CD4-positive, alpha-beta T cell treated with Interleukin-12 subunit alpha and Interleukin-12 subunit beta, for 1 hour (primary cell): ENCODE measurements around the gene TCP11L2.
"Not testable (repeated sequence)": the region's sequence is repeated elsewhere in the genome, so short reads cannot be mapped to it uniquely, and the experiment has no call there.

ENCODE experiments used
- DNase-seq: peaks from one replicate; pipeline ENCODE4 v3.0.0-alpha.2; 2020

The TCP11L2 gene

GRCh38 chr12:106309671-106310505, 7.4 kb downstream of the TCP11L2 start:
- no peak for DNase-seq

GRCh38 chr12:106310687-106311086, 8.2 kb downstream of the TCP11L2 start:
- DNase-seq: no peak

- no peak for DNase-seq
These were observed 8.6 kb downstream of the TCP11L2 start for GRCh38 chr12:106311139-106311538.

- not testable (repeated sequence) for DNase-seq
These were observed 10.9 kb downstream of the TCP11L2 start for GRCh38 chr12:106313413-106313812.

GRCh38 chr12:106315523-106315922, 13.0 kb downstream of the TCP11L2 start:
- DNase-seq: no peak

- no peak for DNase-seq
These were observed 15.0 kb downstream of the TCP11L2 start for GRCh38 chr12:106317406-106318082.

- DNase-seq: no peak
These were observed 18.8 kb downstream of the TCP11L2 start for GRCh38 chr12:106321139-106321850.

GRCh38 chr12:106323537-106323936, 21.0 kb downstream of the TCP11L2 start:
- no peak for DNase-seq

DNA sequence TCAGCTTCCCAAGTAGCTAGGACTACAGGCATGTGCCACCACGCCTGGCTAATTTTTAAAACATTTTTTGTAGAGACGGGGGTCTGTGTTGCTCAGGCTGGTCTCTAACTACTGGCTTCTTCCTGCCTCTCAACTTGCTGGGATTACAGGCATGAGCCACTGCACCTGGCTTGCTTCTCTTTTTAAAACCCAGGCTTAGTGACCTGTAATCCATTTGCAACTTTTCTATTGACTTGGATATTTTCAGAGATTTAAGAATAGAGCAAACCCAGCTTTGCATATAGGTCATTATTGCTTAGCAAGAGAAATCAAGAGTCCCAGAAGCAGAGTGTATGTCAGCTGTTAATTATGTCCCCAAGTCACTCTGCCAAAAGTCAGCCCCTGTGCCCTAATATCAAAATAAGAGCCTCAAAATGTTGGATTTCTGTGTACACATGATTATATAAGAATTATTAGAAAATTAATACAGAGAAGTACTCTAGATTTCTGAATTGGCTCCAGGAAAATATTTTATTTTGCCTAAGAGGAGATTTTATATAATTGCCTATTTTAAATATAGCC, 24.9 kb downstream of the TCP11L2 start:
- no peak for DNase-seq

- DNase-seq: no peak
These were observed 26.2 kb downstream of the TCP11L2 start for GRCh38 chr12:106328735-106329134.

DNA sequence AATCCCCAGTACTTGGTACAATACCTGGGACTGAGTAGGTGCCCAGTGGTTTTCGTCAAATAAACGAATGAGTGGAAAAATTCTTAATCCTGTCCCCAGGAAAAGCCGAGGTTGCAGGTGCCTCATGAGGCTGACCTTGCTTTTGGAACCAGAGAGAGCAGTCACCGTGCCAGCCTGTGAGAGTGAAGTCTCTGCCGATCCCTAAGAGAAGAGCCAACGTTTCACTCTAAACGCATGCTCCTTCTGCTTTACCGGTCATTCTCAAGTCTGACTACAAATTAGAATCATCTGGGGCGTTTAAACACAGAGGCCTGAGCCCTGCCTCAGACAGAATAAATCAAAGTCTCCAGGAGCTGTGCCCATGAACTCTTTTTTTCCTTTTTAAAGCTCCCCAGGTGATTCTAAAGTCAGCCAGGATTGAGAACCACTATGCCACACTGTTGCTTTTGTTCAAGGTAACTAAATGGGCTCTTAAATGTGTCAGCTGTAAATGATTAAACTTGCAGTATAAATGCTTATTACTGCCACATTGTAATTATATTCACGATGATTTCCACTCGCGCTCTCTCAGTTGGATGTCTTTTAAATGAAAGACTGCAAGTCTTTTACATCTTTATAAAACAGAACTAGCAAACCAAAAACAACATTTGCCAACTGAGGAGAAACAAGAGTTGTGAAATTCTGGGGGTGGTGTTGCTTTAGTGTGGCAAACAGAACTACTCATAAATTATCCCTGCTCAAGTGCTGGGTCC, 26.9 kb downstream of the TCP11L2 start:
- no peak for DNase-seq

DNA sequence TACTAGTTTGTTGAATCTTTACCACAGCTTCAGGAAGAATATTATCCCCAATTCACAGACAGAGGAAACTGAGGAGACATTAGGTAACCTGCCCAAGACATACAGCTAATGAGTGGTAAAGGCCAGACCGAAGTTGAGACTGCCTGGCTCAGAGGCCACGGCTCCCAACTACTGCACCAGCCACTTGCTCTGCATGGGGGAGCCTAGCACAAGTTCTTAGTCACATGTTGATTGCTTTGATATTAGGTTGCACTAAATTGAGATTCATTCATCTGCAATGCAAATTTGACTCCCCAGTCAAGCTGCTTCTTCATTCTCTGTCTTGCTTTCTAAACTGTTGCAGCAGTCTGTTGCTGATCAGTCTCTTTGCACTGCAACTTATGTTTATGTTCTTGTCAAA, 29.1 kb downstream of the TCP11L2 start:
- no peak for DNase-seq

DNA sequence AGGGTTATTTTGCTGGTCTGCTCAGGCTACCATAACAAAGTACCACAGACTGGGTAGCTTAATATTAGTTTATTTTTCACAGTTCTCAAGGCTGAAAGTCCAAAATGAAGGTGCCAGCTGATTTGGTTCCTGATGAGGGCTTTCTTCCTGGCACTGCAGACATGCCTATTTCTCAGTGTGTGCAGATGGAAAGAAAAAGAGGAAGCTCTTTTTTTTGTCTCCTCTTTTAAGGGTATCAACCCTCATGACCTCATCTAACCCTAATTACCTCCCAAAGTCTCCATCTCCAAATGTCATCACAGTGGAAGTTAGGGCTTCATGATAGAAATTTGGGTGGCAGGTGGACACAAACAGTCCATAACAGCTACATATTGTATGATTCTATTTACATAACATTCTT, 30.0 kb downstream of the TCP11L2 start:
- no peak for DNase-seq

DNA sequence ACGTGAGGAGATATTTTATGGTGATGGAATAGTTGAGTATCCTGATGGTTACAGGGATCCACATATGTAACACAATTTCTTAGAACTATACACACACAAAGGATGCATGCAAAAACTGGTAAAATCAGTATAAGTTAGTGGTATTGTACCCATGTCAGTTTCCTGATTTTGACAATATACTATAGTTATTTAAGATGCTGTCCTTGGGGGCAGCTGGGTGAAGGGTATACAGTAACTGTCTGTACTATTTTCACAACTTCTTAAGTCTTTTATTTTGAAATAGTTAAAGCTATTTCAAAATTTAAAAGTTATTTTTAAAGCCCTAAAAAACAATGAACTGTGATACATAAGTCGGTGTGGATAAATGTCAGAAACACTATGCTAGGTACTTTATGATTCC, 30.5 kb downstream of the TCP11L2 start:
- no peak for DNase-seq

DNA sequence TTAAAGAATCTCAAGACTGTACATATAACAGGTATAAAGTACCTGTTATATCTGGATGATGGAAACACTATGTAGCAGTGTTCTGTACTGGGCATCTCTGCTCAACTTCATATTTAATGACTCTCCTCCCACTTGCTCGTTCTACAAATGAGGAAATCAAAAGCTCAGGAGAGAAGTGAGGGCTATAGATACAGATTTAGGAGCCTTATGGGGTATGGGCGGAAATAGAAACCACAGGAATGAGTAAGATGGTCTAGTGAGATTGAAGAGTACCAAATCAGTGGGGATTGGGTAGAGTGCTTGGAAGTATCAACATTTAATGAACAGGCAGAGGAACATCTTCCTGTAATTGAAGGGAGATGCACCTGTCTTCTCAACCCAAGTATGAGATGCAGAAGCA, 31.2 kb downstream of the TCP11L2 start:
- DNase-seq: no peak

DNA sequence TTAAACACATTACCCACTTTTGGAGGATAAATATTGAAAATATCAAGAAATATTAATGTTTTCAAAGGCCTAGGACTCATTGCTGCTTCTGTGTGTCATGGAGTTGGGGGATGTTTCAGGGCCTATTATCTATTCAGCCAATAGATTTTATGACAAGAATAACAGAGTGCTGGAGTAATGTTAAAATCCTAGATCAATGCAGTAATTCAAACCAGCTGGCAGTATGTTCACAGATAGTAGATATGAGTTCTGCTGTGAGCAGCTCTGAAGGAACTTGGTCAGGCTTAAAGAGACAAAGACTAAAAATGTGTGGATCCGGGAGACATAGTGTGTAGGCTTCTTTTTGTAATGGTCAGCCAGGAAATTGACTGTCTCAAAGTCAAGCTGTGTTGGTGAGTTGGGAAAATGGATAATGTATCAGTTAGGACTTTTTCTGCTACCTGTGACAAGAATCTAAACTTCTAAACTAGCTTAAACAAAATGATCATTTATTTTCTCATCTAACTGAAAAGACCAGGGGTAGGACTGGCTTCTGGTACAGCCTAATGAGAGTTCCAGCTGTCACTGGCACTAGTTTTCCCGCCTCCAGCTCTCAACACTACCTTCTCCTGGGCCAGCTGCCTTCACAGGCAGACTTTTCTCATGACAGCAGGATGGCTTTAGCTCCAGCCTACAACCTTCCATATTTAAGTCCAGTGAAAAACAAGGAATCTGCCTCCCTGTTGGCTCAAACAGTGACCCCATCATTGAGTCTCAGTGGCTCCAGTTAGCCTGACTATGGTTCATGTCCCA, 38.7 kb downstream of the TCP11L2 start:
- no peak for DNase-seq

- no peak for DNase-seq
These were observed 40.1 kb downstream of the TCP11L2 start for GRCh38 chr12:106342397-106343213.

- DNase-seq: no peak
These were observed 40.6 kb downstream of the TCP11L2 start for GRCh38 chr12:106343214-106343528.

- no peak for DNase-seq
These were observed 41.6 kb downstream of the TCP11L2 start for GRCh38 chr12:106344131-106344530.

- peak; percentile 7 for DNase-seq
These were observed 43.2 kb downstream of the TCP11L2 start for GRCh38 chr12:106345746-106346145.

- DNase-seq: no peak
These were observed 45.9 kb downstream of the TCP11L2 start for GRCh38 chr12:106348411-106348810.
